GM12875 (cell line): ENCODE measurements around the gene FASTK.

ENCODE experiments used
- H3K4me3 ChIP-seq: one replicate; pipeline ENCODE4 v1.5.1; 2011; ENCODE audit warnings: low read depth, low read length, control low read depth
- CTCF ChIP-seq: IDR thresholded peaks from 2 replicates; pipeline ENCODE4 v1.5.1; 2011; ENCODE audit warnings: low read depth, mild to moderate bottlenecking, control low read depth, inconsistent platforms, low read length, moderate library complexity, borderline replicate concordance; ENCODE audit not compliant: insufficient read depth

The FASTK gene

GRCh38 chr7:151053751-151054150, 26.9 kb downstream of the FASTK start:
- TF ChIP-seq CTCF = no peak
- no peak overlapping the region for H3K4me3 ChIP-seq

GRCh38 chr7:151053096-151053495, 27.5 kb downstream of the FASTK start:
- no peak overlapping the region for H3K4me3 ChIP-seq
- no peak for TF ChIP-seq CTCF

GRCh38 chr7:151051108-151051507, 29.5 kb downstream of the FASTK start:
- H3K4me3 ChIP-seq = no peak overlapping the region
- TF ChIP-seq CTCF = no peak

GRCh38 chr7:151048911-151049463, 31.6 kb downstream of the FASTK start:
- TF ChIP-seq CTCF = no peak

GRCh38 chr7:151047976-151048815, 32.4 kb downstream of the FASTK start, which contains the start of gene ASIC3:
Gene ASIC3 (plus strand): TSS chr7:151048531. CDS start chr7:151048886, 355 bp downstream.
- TF ChIP-seq CTCF = no peak

More at GRCh38 chr7:151048911-151049463, 31.6 kb downstream of the FASTK start:
- no peak overlapping the region for H3K4me3 ChIP-seq

GRCh38 chr7:151046603-151047573, 33.7 kb downstream of the FASTK start:
- no peak for TF ChIP-seq CTCF
- no peak overlapping the region for H3K4me3 ChIP-seq

More at GRCh38 chr7:151047976-151048815, 32.4 kb downstream of the FASTK start, which contains the start of gene ASIC3:
- no peak within 1 kb of the TSS for H3K4me3 ChIP-seq
